HCT116 (cell line): Measurements from ENCODE around the gene CCDC197. TPM values are rescaled to one million over a fixed set of nuclear protein-coding genes. Genes with fewer than 3 reads are reported as not detected.
A peak's percentile ranks its signal among the peaks of the same experiment; 100 is the strongest.

ENCODE experiments used
- ATAC-seq: fragments of 200-7000 bp; cut with Tn5 transposase; 2 replicates; pipeline ENCODE4 v1.9.1; 2020; ENCODE audit warnings: mild to moderate bottlenecking, moderate library complexity
- BruUV-seq: library from RNA; stranded (reverse); fragments of 400-500 nt; replicated peaks from 2 replicates; lab custom pipeline; 2021; lab: Mats Ljungman, UMichigan
- CTCF ChIA-PET: fragments of 300-600 bp; sonication (Branson Sonifier 250); formaldehyde crosslinking; loops from one replicate; lab custom pipeline; 2021; ENCODE audit warnings: antibody characterized with exemption; lab: Charles Lee
- POLR2A ChIA-PET: fragments of 300-600, 350-600 bp; sonication (Branson Sonifier 250); formaldehyde crosslinking; loops from one replicate; lab custom pipeline; 2021; ENCODE audit warnings: antibody characterized with exemption; lab: Charles Lee
- RAD21 ChIA-PET, 2 experiments: fragments of 300-600 bp; sonication (Branson Sonifier 250); formaldehyde crosslinking; loops; one replicate each; lab custom pipeline; 2023; ENCODE audit warnings: low total read pairs in 2 of 2; ENCODE audit not compliant: uncharacterized antibody in 2 of 2, unreplicated experiment in 2 of 2, low non-redundant PET in 1 of 2; lab: Charles Lee
- DNase-seq: peaks from one replicate; pipeline ENCODE4 v3.0.0-alpha.2; 2010; ENCODE audit warnings: low read depth, low spot score
- H2AFZ ChIP-seq: fragments of 200-600 bp; shearing (Covaris generic), sonication (generic); 2 replicates; pipeline ENCODE4 v1.6.1; 2017; ENCODE audit warnings: low read depth, mixed run types, mixed read lengths, antibody characterized with exemption, low read length; ENCODE audit not compliant: poor library complexity, severe bottlenecking
- H3K27ac ChIP-seq: 2 replicates; pipeline ENCODE4 v1.5.1; 2012; ENCODE audit warnings: low read depth, low read length
- H3K27me3 ChIP-seq: fragments of 200-600 bp; sonication (generic); 2 replicates; pipeline ENCODE4 v1.6.1; 2016; ENCODE audit warnings: mixed run types, low read length, mixed read lengths; ENCODE audit not compliant: insufficient read depth
- H3K36me3 ChIP-seq, 2 experiments: fragments of 200-500 bp in 1 of 2; fragments of 200-600 bp in 1 of 2; sonication (Bioruptor generic) in 1 of 2; sonication (generic) in 1 of 2; 2 replicates each; pipeline versions ENCODE4 v1.5.1 to v1.6.1; 2014 to 2016; ENCODE audit warnings: low read length in 2 of 2, inconsistent platforms in 1 of 2, mixed read lengths in 1 of 2, mixed run types in 1 of 2; ENCODE audit not compliant: insufficient read depth in 2 of 2, control insufficient read depth in 1 of 2
- H3K4me1 ChIP-seq, 2 experiments: fragments of 200-600 bp in 1 of 2; sonication (generic) in 1 of 2; 2 replicates each; pipeline versions ENCODE4 v1.5.1 to v1.6.1; 2012 to 2017; ENCODE audit warnings: low read length in 2 of 2, inconsistent platforms in 1 of 2, mild to moderate bottlenecking in 1 of 2, mixed read lengths in 1 of 2, mixed run types in 1 of 2, moderate library complexity in 1 of 2; ENCODE audit not compliant: insufficient read depth in 2 of 2, control insufficient read depth in 1 of 2
- H3K4me2 ChIP-seq: fragments of 200-600 bp; sonication (generic); 2 replicates; pipeline ENCODE4 v1.6.1; 2017; ENCODE audit warnings: mixed run types, low read length, mixed read lengths
- H3K4me3 ChIP-seq, 2 experiments: fragments of 200-600 bp in 1 of 2; sonication (generic) in 1 of 2; replicated peaks in 1 of 2; 2 replicates each; pipeline ENCODE4 v1.5.1; 2011 to 2016; ENCODE audit warnings: low read length in 2 of 2, control low read depth in 1 of 2, low read depth in 1 of 2, mild to moderate bottlenecking in 1 of 2, mixed read lengths in 1 of 2, mixed run types in 1 of 2
- H3K79me2 ChIP-seq: fragments of 200-600 bp; sonication (generic); 2 replicates; pipeline ENCODE4 v1.6.1; 2017; ENCODE audit warnings: mild to moderate bottlenecking, mixed run types, low read length, moderate library complexity, mixed read lengths; ENCODE audit not compliant: insufficient read depth
- H3K9ac ChIP-seq: fragments of 200-600 bp; sonication (generic); 2 replicates; pipeline ENCODE4 v1.6.1; 2016; ENCODE audit warnings: low read length, mixed read lengths
- H3K9me2 ChIP-seq: fragments of 200-600 bp; sonication (generic), shearing (Covaris generic); 2 replicates; pipeline ENCODE4 v1.6.1; 2017; ENCODE audit warnings: mixed run types, mild to moderate bottlenecking, moderate library complexity; ENCODE audit not compliant: insufficient read depth
- H3K9me3 ChIP-seq, 2 experiments: fragments of 200-500 bp in 1 of 2; fragments of 200-600 bp in 1 of 2; sonication (Bioruptor generic) in 1 of 2; sonication (generic) in 1 of 2; 2 replicates each; pipeline ENCODE4 v1.6.1; 2014 to 2017; ENCODE audit warnings: low read length in 2 of 2, mixed read lengths in 2 of 2, inconsistent platforms in 1 of 2, low read depth in 1 of 2, mild to moderate bottlenecking in 1 of 2, mixed run types in 1 of 2, moderate library complexity in 1 of 2; ENCODE audit not compliant: control insufficient read depth in 1 of 2, insufficient read depth in 1 of 2
- H4K20me1 ChIP-seq: fragments of 200-600 bp; sonication (generic), shearing (Covaris generic); 2 replicates; pipeline ENCODE4 v1.6.1; 2017; ENCODE audit warnings: mixed run types, mild to moderate bottlenecking, moderate library complexity; ENCODE audit not compliant: insufficient read depth
- CEBPB ChIP-seq: IDR thresholded peaks from 2 replicates; pipeline ENCODE4 v1.6.1; 2012; ENCODE audit warnings: low read depth
- FOSL1 ChIP-seq: IDR thresholded peaks from 2 replicates; pipeline ENCODE4 v1.6.1; 2012; ENCODE audit warnings: low read depth
- MAX ChIP-seq: IDR thresholded peaks from 2 replicates; pipeline ENCODE4 v1.6.1; 2012
- POLR2A ChIP-seq: IDR thresholded peaks from 2 replicates; pipeline ENCODE4 v1.7.0; 2011; ENCODE audit warnings: borderline replicate concordance; ENCODE audit not compliant: insufficient read depth, insufficient read length; ENCODE audit errors: extremely low read depth
- POLR2AphosphoS5 ChIP-seq: IDR thresholded peaks from 2 replicates; pipeline ENCODE4 v1.6.1; 2011; ENCODE audit warnings: mild to moderate bottlenecking, low read depth, low read length, moderate library complexity
- REST ChIP-seq: IDR thresholded peaks from 2 replicates; pipeline ENCODE4 v1.6.1; 2012; ENCODE audit warnings: low read depth
- SRF ChIP-seq: IDR thresholded peaks from 2 replicates; pipeline ENCODE4 v1.6.1; 2012; ENCODE audit warnings: low read depth
- YY1 ChIP-seq: IDR thresholded peaks from 2 replicates; pipeline ENCODE4 v1.6.1; 2011; ENCODE audit warnings: low read length, low read depth, moderate library complexity, mild to moderate bottlenecking; ENCODE audit not compliant: insufficient replicate concordance; ENCODE audit errors: extremely low read depth
- ZBTB33 ChIP-seq: IDR thresholded peaks from 2 replicates; pipeline ENCODE4 v1.6.1; 2011; ENCODE audit warnings: mild to moderate bottlenecking, low read length, moderate library complexity; ENCODE audit not compliant: insufficient replicate concordance; ENCODE audit errors: extremely low read depth
- intact Hi-C: fragments of 100-400 bp; cut with micrococcal nuclease; formaldehyde crosslinking; loops from 2 replicates; pipeline ENCODE4 v1.10.0; 2022
- total RNA-seq: library from RNA; stranded (reverse); gene quantifications from one replicate; pipeline ENCODE4 v1.2.1, GENCODE V29; 2021; ENCODE audit not compliant: unreplicated experiment

The CCDC197 gene
- total RNA-seq, 1 experiment from 2014 or later = not detected

- Histone ChIP-seq H3K4me2 (peak overlapping the region; percentile 9; the same call in 1 of the 2 replicates), H3K9me3 (no peaks in the 10 kb centered on the region), H4K20me1 (no peaks in the 10 kb centered on the region), H3K27me3 (no peaks in the 10 kb centered on the region), H3K4me3 (no peak overlapping the region), H3K27ac (no peak overlapping the region), H3K9ac (no peak overlapping the region), H3K9me2 (no peaks in the 10 kb centered on the region), H2AFZ (no peak overlapping the region), H3K36me3 (no peaks in the 10 kb centered on the region), H3K79me2 (no peaks in the 10 kb centered on the region), H3K4me1 (peaks cover 19 to 65% of the 10 kb centered on the region in 2 experiments)
- no TSS peak for BruUV-seq
- CTCF ChIA-PET = interaction anchor here (0.6 to 1.8 kb wide), 2 partner anchors 21 to 23 kb away, joined by 3 to 6 read pairs; no protein-coding TSS in a partner anchor
- TF ChIP-seq MAX = no peak
- TF ChIP-seq POLR2AphosphoS5 = no peak
- TF ChIP-seq CEBPB = no peak
- no peak for TF ChIP-seq ZBTB33
- no peak for TF ChIP-seq FOSL1
- TF ChIP-seq POLR2A = no peak
- TF ChIP-seq REST = no peak
- no peak for TF ChIP-seq YY1
- no peak for TF ChIP-seq SRF
- POLR2A ChIA-PET = no interaction called here
- ATAC-seq = no peak
- intact Hi-C loops = no loop called here
- RAD21 ChIA-PET = no interaction called here
- no peak for DNase-seq
These were observed 34.1 kb upstream of the CCDC197 start for GRCh38 chr14:93962701-93963601.
